ENCODE measurements around the gene GRB7. TPM values are rescaled to one million over a fixed set of nuclear protein-coding genes. Genes with fewer than 3 reads are reported as not detected.

GRB7 gene
- polyA plus RNA-seq, 1 donor (not counting 4 experiments of a cell fraction or from before 2014, with no cell fraction given): 4.2 TPM

- DNase-seq (ENCODE audit: low read depth, low spot score) (no peak), FAIRE-seq (no peak)
- no peak overlapping the region for H3K27ac ChIP-seq (ENCODE audit: control insufficient read depth, insufficient read depth, low read length)
- no peak overlapping the region for H3K4me2 ChIP-seq (ENCODE audit: control insufficient read depth, extremely low read depth, insufficient read depth, low read depth, low read length)
- H3K4me3 ChIP-seq (ENCODE audit: control insufficient read depth in 2 of 3, extremely low read depth in 1 of 3, insufficient read depth in 2 of 3, low read depth in 1 of 3, low read length in 3 of 3): no peak overlapping the region
- H3K36me3 ChIP-seq (ENCODE audit: control insufficient read depth in 2 of 2, extremely low read depth in 1 of 2, insufficient read depth in 2 of 2, low read length in 2 of 2): no peaks in the 10 kb centered on the region
- dilution Hi-C loops (cut with MboI; ENCODE audit: extremely low pct_ligation_motif_present, low sequenced_read_pairs): no loop called here
- no peaks in the 10 kb centered on the region for H3K9me1 ChIP-seq (ENCODE audit: control insufficient read depth, extremely low read depth, insufficient read depth, low read length)
- H3K9me3 ChIP-seq (ENCODE audit: control insufficient read depth, low read depth, low read length): no peaks in the 10 kb centered on the region
- TF ChIP-seq CTCF (optimal IDR thresholded peaks at IDR 0.05 in 1 of 3, IDR thresholded peaks at IDR 0.05 in 1 of 3, conservative IDR thresholded peaks at IDR 0.05 in 1 of 3; ENCODE audit: extremely low read depth in 1 of 3, insufficient read depth in 2 of 3, low read length in 3 of 3) (no peak), EZH2 (IDR thresholded peaks at IDR 0.05; ENCODE audit: low read length) (no peak)
- no peak overlapping the region for H3K9ac ChIP-seq (ENCODE audit: control insufficient read depth, extremely low read depth, insufficient read depth, low read length)
- H2AFZ ChIP-seq (ENCODE audit: control insufficient read depth, low read length): no peak overlapping the region
- H3K79me2 ChIP-seq (ENCODE audit: control insufficient read depth, insufficient read depth, low read length): no peaks in the 10 kb centered on the region
- H4K20me1 ChIP-seq (ENCODE audit: control insufficient read depth, extremely low read depth, insufficient read depth, low read length): no peaks in the 10 kb centered on the region
- peaks cover 19% of the 10 kb centered on the region for H3K4me1 ChIP-seq (ENCODE audit: control insufficient read depth, extremely low read depth, insufficient read depth, low read length)
- peaks cover 50% of the 10 kb centered on the region for H3K27me3 ChIP-seq (ENCODE audit: control insufficient read depth, extremely low read depth, insufficient read depth, low read length)
Observed at GRCh38 chr17:39772415-39772814, 34.7 kb downstream of the GRB7 start.

GRCh38 chr17:39772987-39773934 is 35.5 kb downstream of the GRB7 start:
- DNase-seq (ENCODE audit: low read depth, low spot score) (no peak), FAIRE-seq (no peak)
- Histone ChIP-seq H4K20me1 (ENCODE audit: control insufficient read depth, extremely low read depth, insufficient read depth, low read length) (no peaks in the 10 kb centered on the region), H3K9me1 (ENCODE audit: control insufficient read depth, extremely low read depth, insufficient read depth, low read length) (no peaks in the 10 kb centered on the region), H3K27ac (ENCODE audit: control insufficient read depth, insufficient read depth, low read length) (no peak overlapping the region), H3K9me3 (ENCODE audit: control insufficient read depth, low read depth, low read length) (no peaks in the 10 kb centered on the region), H2AFZ (ENCODE audit: control insufficient read depth, low read length) (no peak overlapping the region), H3K27me3 (ENCODE audit: control insufficient read depth, extremely low read depth, insufficient read depth, low read length) (peaks cover 42% of the 10 kb centered on the region), H3K79me2 (ENCODE audit: control insufficient read depth, insufficient read depth, low read length) (no peaks in the 10 kb centered on the region), H3K4me2 (ENCODE audit: control insufficient read depth, extremely low read depth, insufficient read depth, low read depth, low read length) (no peak overlapping the region), H3K4me3 (ENCODE audit: control insufficient read depth in 2 of 3, extremely low read depth in 1 of 3, insufficient read depth in 2 of 3, low read depth in 1 of 3, low read length in 3 of 3) (no peak overlapping the region), H3K36me3 (ENCODE audit: control insufficient read depth in 2 of 2, extremely low read depth in 1 of 2, insufficient read depth in 2 of 2, low read length in 2 of 2) (no peaks in the 10 kb centered on the region), H3K4me1 (ENCODE audit: control insufficient read depth, extremely low read depth, insufficient read depth, low read length) (peaks cover 19% of the 10 kb centered on the region), H3K9ac (ENCODE audit: control insufficient read depth, extremely low read depth, insufficient read depth, low read length) (no peak overlapping the region)
- dilution Hi-C loops (cut with MboI; ENCODE audit: extremely low pct_ligation_motif_present, low sequenced_read_pairs): no loop called here
- TF ChIP-seq EZH2 (IDR thresholded peaks at IDR 0.05; ENCODE audit: low read length) (no peak), CTCF (optimal IDR thresholded peaks at IDR 0.05 in 1 of 3, IDR thresholded peaks at IDR 0.05 in 1 of 3, conservative IDR thresholded peaks at IDR 0.05 in 1 of 3; ENCODE audit: extremely low read depth in 1 of 3, insufficient read depth in 2 of 3, low read length in 3 of 3) (no peak)
